ENCODE results near the gene ZNF184.
"Not testable (repeated sequence)": the region's sequence is repeated elsewhere in the genome, so short reads cannot be mapped to it uniquely, and the experiment has no call there.

The ZNF184 gene

GRCh38 chr6:27426045-27426620 lies 46.8 kb downstream of the ZNF184 start:
- no peak overlapping the region for H3K4me3 ChIP-seq (ENCODE audit: low read depth, low read length)

- not testable (repeated sequence) for H3K4me3 ChIP-seq (ENCODE audit: low read depth, low read length)
Observed at GRCh38 chr6:27424851-27425250, 48.1 kb downstream of the ZNF184 start.

- H3K4me3 ChIP-seq (ENCODE audit: low read depth, low read length), result no peak overlapping the region
Observed at GRCh38 chr6:27422651-27423332, 50.1 kb downstream of the ZNF184 start.

- H3K4me3 ChIP-seq (ENCODE audit: low read depth, low read length), result no peak overlapping the region
Observed at GRCh38 chr6:27419363-27419762, 53.5 kb downstream of the ZNF184 start.

- H3K4me3 ChIP-seq (ENCODE audit: low read depth, low read length), result no peak overlapping the region
Observed at GRCh38 chr6:27415898-27416297, 57.0 kb downstream of the ZNF184 start.

GRCh38 chr6:27414996-27415395 lies 57.9 kb downstream of the ZNF184 start:
- no peak overlapping the region for H3K4me3 ChIP-seq (ENCODE audit: low read depth, low read length)

GRCh38 chr6:27414300-27414699 lies 58.6 kb downstream of the ZNF184 start:
- no peak overlapping the region for H3K4me3 ChIP-seq (ENCODE audit: low read depth, low read length)

- H3K4me3 ChIP-seq (ENCODE audit: low read depth, low read length), result no peak overlapping the region
Observed at GRCh38 chr6:27407153-27407814, 65.6 kb downstream of the ZNF184 start.

GRCh38 chr6:27406085-27406484 lies 66.8 kb downstream of the ZNF184 start:
- no peak overlapping the region for H3K4me3 ChIP-seq (ENCODE audit: low read depth, low read length)

- H3K4me3 ChIP-seq (ENCODE audit: low read depth, low read length), result no peak overlapping the region
Observed at GRCh38 chr6:27400877-27401642, 71.8 kb downstream of the ZNF184 start.
